Germinal center (tissue), 1 donor: Measurements from ENCODE around the gene LYVE1.

Source experiments
- DNase-seq: peaks from one replicate; pipeline ENCODE4 v3.0.0; 2012; ENCODE audit warnings: mixed read lengths, low spot score

The LYVE1 gene

GRCh38 chr11:10522276-10522675, 46.2 kb downstream of the LYVE1 start:
- no peak for DNase-seq

GRCh38 chr11:10520562-10520961, 47.9 kb downstream of the LYVE1 start:
- no peak for DNase-seq

GRCh38 chr11:10519630-10520029, 48.8 kb downstream of the LYVE1 start:
- DNase-seq, result no peak

- no peak for DNase-seq
Observed at GRCh38 chr11:10518891-10519290, 49.6 kb downstream of the LYVE1 start.

- no peak for DNase-seq
Observed at GRCh38 chr11:10518123-10518522, 50.3 kb downstream of the LYVE1 start.

- no peak for DNase-seq
Observed at GRCh38 chr11:10515418-10515817, 53.0 kb downstream of the LYVE1 start.

- DNase-seq, result no peak
Observed at GRCh38 chr11:10514709-10515108, 53.8 kb downstream of the LYVE1 start.

- no peak for DNase-seq
Observed at GRCh38 chr11:10514202-10514601, 54.3 kb downstream of the LYVE1 start.

- no peak for DNase-seq
Observed at GRCh38 chr11:10511181-10511621, 57.3 kb downstream of the LYVE1 start.
